Cardiac septum (tissue), 1 donor: ENCODE data around the gene EMILIN2. TPM values are rescaled to one million over a fixed set of nuclear protein-coding genes. Genes with fewer than 3 reads are reported as not detected.
A peak's percentile ranks its signal among the peaks of the same experiment; 100 is the strongest.
"Not testable (repeated sequence)": the region's sequence is repeated elsewhere in the genome, so short reads cannot be mapped to it uniquely, and the experiment has no call there.

Experiments
- DNase-seq: peaks from one replicate; pipeline ENCODE4 v3.0.0-alpha.2; 2020; ENCODE audit warnings: low spot score
- intact Hi-C: fragments of 100-400 bp; cut with DNase I; formaldehyde crosslinking; loops from one replicate; pipeline ENCODE4 v1.14.0; 2022
- total RNA-seq: library from RNA; stranded (reverse); fragmentation: NEBNext Ultra II Directional; extraction: Animal tissue kit (Norgen Biotek cat#: 25700); gene quantifications from one replicate; pipeline ENCODE4 v1.2.1, GENCODE V29; 2021
- donor health status: DM: no; HTN: no; CAD: no.

Gene EMILIN2
- total RNA-seq, 1 donor from 2014 or later: 11.1 TPM

GRCh38 chr18:2839202-2839601 lies 7.6 kb upstream of the EMILIN2 start:
- intact Hi-C loops: no loop called here
- no peak for DNase-seq

- intact Hi-C loops: no loop called here
- DNase-seq: no peak
Observed at GRCh38 chr18:2840521-2840920, 6.3 kb upstream of the EMILIN2 start.

DNA sequence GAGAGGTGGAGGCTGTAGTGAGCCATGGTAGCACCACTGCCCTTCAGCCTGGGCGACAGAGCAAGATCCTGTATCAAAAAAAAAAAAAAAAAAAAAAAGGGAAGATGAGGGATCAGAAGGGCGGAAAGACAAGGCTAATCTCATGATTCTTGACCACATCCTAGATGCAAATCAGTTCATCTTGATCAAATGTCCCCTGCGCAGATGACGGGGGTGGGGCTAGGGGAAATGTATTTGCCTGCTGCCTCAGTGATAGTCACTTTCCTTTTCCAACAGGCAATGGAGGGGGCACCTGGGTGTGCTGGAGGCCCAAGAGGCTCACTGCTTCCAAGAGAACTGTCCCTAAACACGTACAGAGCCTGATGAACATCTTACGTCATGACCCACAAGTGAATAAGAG lies 3.7 kb upstream of the EMILIN2 start:
- DNase-seq: no peak
- intact Hi-C loops: no loop called here

DNA sequence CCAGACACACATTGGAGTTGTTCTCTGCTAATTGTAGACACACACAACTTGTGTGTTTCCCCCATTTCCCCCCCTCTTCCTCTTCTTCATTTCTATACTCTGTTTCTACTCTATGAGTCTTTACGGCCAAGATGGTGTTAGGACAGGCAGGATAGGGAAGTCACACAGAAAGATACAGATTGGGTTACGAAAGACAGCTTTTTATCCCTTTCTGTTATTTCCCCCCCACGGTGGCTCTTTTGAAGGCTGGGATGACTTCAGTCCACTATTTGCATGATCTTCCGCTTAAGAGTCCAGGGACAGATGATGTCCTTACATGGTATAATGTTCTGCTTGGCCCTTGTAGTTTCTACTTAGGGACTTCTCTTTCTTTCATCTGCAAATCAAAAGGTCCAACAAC lies 1.6 kb upstream of the EMILIN2 start:
- intact Hi-C loops: no loop called here
- DNase-seq: no peak

GRCh38 chr18:2847317-2848246 lies 776 bp downstream of the EMILIN2 start:
- intact Hi-C loops: no loop called here
- no peak for DNase-seq

- DNase-seq: no peak
- intact Hi-C loops: no loop called here
Observed at GRCh38 chr18:2848247-2849246, 1.7 kb downstream of the EMILIN2 start.

DNA sequence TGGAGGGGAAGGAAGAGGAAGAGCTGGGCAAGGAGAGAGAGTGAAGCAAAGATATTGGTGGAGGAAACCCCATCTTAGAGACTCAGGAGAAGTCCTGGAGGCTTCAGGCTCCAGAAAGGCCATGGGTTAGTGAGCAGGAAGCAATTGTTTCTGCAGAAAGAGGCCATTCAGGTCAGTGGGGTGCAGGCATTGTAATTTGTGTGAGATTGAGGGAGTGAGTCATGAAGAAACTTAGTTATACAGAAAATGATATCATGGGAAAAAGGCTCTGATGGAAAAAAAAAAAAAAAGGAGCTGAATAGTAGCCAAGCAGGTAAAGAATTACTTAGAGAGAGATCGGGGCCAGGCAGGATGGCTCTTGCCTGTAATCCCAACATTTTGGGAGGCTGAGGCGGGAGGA lies 4.0 kb downstream of the EMILIN2 start:
- no peak for DNase-seq
- intact Hi-C loops: no loop called here

GRCh38 chr18:2851771-2852170 lies 5.0 kb downstream of the EMILIN2 start:
- intact Hi-C loops: no loop called here
- no peak for DNase-seq

DNA sequence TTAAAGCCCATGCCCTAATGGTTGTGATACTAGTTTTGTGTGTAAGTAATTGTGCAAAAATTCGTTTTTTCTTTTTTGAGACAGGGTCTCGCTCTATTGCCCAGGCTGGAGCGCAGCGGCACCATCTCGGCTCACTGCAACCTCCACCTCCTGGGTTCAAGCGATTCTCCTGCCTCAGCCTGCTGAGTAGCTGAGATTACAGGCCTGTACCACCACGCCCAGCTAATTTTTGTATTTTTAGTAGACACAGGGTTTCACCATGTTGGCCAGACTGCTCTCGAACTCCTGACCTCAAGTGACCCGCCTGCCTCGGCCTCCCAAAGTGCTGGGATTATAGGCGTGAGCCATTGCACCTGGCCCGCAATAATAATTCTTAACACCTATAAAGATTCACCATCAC lies 5.7 kb downstream of the EMILIN2 start:
- intact Hi-C loops, DNase-seq: not testable (repeated sequence)

DNA sequence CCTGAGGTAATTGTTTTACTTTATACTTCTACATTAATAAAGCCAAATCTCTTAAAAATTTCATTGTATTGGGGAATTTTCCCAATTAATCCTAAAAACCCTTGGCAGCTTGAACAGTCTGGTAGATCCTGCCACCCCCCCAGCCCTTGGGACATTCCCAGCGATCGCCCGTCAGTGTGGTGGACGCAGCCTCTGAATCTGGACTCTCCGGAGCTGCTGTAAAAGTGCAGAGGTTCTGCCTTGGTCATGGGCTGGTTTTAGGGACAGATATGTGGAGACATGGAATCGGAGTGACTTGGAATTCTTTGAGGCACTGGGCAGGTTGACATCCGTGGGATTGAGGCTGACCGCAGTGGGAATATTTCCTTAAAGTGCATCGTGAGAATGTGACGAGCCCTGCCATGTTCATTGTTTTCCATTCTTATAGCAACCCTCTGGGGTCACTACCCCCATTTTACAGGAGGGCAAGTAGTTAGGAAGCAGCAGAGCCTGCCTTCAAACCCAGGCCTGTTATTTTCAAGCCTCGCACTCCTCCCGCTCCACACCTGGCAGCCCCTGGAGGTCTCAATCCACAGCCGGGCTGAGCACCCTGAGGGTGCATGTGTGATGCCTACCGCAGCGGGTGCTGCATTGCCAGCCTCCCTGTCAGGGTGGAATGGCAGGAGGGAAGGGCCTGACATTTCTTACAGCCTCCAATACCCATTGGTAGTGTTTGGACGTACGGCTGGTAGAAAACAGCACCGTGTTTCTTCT lies 6.5 kb downstream of the EMILIN2 start:
- no peak for DNase-seq
- intact Hi-C loops: no loop called here

DNA sequence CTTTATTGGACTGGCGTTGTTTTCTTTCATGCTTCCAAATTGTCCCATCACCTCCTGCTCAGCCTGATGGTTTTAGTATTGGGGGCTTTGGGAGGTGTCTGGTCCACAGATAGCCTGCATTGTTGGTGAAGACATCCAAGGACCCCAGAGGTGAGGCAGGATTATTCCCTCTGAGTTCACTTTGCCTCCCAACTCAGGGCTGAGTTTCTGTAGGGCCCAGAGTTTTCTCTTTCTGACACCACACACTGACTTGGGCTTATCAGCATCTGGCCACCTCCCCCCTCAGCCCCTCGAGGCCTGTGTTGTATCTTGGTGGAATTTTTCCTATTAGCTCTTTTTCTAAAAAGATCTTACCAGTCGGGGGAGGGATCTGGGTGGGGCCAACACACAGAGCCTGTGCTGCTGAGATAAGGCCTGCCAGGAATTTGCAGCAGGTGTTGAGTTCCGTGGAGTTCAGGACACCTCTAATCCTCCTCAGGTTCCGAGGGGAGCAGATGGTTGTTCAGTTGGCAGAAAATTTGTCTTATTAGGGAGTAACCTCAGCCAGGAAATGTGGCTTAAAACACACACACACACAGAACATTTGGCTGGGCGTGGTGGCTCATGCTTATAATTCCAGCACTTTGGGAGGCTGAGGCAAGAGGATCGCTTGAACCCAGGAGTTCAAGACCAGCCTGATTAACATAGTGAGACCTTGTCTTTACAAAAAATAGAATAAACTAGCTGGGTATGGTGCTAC lies 7.3 kb downstream of the EMILIN2 start:
- no peak for DNase-seq
- intact Hi-C loops: no loop called here

GRCh38 chr18:2854875-2855274 lies 8.1 kb downstream of the EMILIN2 start:
- no peak for DNase-seq
- intact Hi-C loops: no loop called here

- no peak for DNase-seq
- intact Hi-C loops: no loop called here
Observed at GRCh38 chr18:2855560-2856350, 8.9 kb downstream of the EMILIN2 start.

- intact Hi-C loops: no loop called here
Observed at GRCh38 chr18:2856547-2857170, 9.9 kb downstream of the EMILIN2 start.

GRCh38 chr18:2857491-2858131 lies 10.8 kb downstream of the EMILIN2 start:
- intact Hi-C loops: loop anchor here (2.0 kb wide), 1 partner anchor 45 kb away; no protein-coding TSS in a partner anchor

More at GRCh38 chr18:2856547-2857170, 9.9 kb downstream of the EMILIN2 start:
- no peak for DNase-seq

DNA sequence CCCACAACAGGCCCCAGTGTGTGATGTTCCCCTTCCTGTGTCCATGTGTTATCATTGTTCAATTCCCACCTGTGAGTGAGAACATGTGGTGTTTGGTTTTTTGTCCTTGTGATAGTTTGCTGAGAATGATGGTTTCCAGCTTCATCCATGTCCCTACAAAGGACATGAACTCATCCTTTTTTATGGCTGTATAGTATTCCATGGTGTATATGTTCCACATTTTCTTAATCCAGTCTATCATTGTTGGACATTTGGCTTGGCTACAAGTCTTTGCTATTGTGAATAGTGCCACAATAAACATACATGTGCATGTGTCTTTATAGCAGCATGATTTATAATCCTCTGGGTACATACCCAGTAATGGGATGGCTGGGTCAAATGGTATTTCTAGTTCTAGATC lies 13.6 kb downstream of the EMILIN2 start:
- intact Hi-C loops: not testable (repeated sequence)

More at GRCh38 chr18:2857491-2858131, 10.8 kb downstream of the EMILIN2 start:
- DNase-seq: peak; percentile 91

DNA sequence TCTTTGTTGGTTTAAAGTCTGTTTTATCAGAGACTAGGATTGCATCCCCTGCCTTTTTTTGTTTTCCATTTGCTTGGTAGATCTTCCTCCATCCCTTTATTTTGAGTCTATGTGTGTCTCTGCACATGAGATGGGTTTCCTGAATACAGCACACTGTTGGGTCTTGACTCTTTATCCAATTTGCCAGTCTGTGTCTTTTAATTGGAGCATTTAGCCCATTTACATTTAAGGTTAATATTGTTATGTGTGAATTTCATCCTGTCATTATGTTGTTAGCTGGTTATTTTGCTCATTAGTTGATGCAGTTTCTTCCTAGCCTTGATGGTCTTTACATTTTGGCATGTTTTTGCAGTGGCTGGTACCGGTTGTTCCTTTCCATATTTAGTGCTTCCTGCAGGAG lies 17.2 kb downstream of the EMILIN2 start:
- intact Hi-C loops, DNase-seq: not testable (repeated sequence)

More for the DNA sequence above, 13.6 kb downstream of the EMILIN2 start:
- not testable (repeated sequence) for DNase-seq
